HG03060 (cell line): ENCODE results near the gene PLOD3.

Experiments
- ATAC-seq: cut with Tn5 transposase; IDR thresholded peaks from one replicate; pipeline ENCODE4 v1.9.1; 2021; ENCODE audit warnings: low read depth, moderate number of reproducible peaks; ENCODE audit not compliant: unreplicated experiment

Gene PLOD3

GRCh38 chr7:101166909-101167644 is 50.3 kb downstream of the PLOD3 start:
- no peak for ATAC-seq

- ATAC-seq, result no peak
Observed at GRCh38 chr7:101166648-101166908, 50.8 kb downstream of the PLOD3 start.

- ATAC-seq, result no peak
Observed at GRCh38 chr7:101165958-101166647, 51.3 kb downstream of the PLOD3 start.

- ATAC-seq, result peak; percentile 47
Observed at GRCh38 chr7:101165075-101165957, 52.1 kb downstream of the PLOD3 start, which contains the start of gene VGF. Gene VGF, minus strand, starts transcription at chr7:101165569. Its CDS starts 726 bp downstream, at chr7:101164843.

GRCh38 chr7:101164071-101164840 is 53.1 kb downstream of the PLOD3 start:
- ATAC-seq, result no peak

- no peak for ATAC-seq
Observed at GRCh38 chr7:101163279-101164070, 53.9 kb downstream of the PLOD3 start.

GRCh38 chr7:101162551-101163278 is 54.7 kb downstream of the PLOD3 start:
- no peak for ATAC-seq

GRCh38 chr7:101161692-101162471 is 55.5 kb downstream of the PLOD3 start:
- no peak for ATAC-seq

- no peak for ATAC-seq
Observed at GRCh38 chr7:101160910-101161309, 56.5 kb downstream of the PLOD3 start.

GRCh38 chr7:101159696-101160674 is 57.4 kb downstream of the PLOD3 start:
- ATAC-seq, result no peak

GRCh38 chr7:101156866-101157589 is 60.4 kb downstream of the PLOD3 start:
- no peak for ATAC-seq

- ATAC-seq, result no peak
Observed at GRCh38 chr7:101156277-101156676, 61.1 kb downstream of the PLOD3 start.
